SJSA1 (cell line): ENCODE data around the gene TBX6. TPM values are rescaled to one million over a fixed set of nuclear protein-coding genes. Genes with fewer than 3 reads are reported as not detected.

ENCODE experiments used
- total RNA-seq: library from RNA; depleted of rRNA; stranded (reverse); fragments of >200 nt; shearing (Covaris generic); gene quantifications from 2 replicates; pipeline ENCODE4 v1.2.3, GENCODE V29; 2014; rRNA removed

Gene TBX6
- total RNA-seq, 1 experiment from 2014 or later, result not detected

Other genes with a start within 250 kb of the TBX6 start
- gene CDIPT, start 228.7 kb downstream of the TBX6 start, total RNA-seq, result 59.9 and 71.6 TPM in 2 replicates
- gene SEZ6L2, start 192.4 kb downstream of the TBX6 start, total RNA-seq, result 13.2 and 13.8 TPM in 2 replicates
- 3.7 and 8.8 TPM in 2 replicates for gene ASPHD1, start 191.4 kb downstream of the TBX6 start, total RNA-seq
- gene KCTD13, start 165.7 kb downstream of the TBX6 start, total RNA-seq, result 10.2 and 43.8 TPM in 2 replicates
- gene TMEM219, start 129.8 kb downstream of the TBX6 start, total RNA-seq, result 86.2 and 143 TPM in 2 replicates
- 55.7 and 65.8 TPM in 2 replicates for gene TAOK2, start 118.1 kb downstream of the TBX6 start, total RNA-seq
- 20.3 and 28.0 TPM in 2 replicates for gene HIRIP3, start 96.3 kb downstream of the TBX6 start, total RNA-seq
- 92.7 and 93.4 TPM in 2 replicates for gene INO80E, start 95.7 kb downstream of the TBX6 start, total RNA-seq
- gene DOC2A, start 80.9 kb downstream of the TBX6 start, total RNA-seq, result not detected in 2 replicates
- not detected in 2 replicates for gene C16orf92, start 68.7 kb downstream of the TBX6 start, total RNA-seq
- 0.55 and 3.1 TPM in 2 replicates for gene TLCD3B, start 60.7 kb downstream of the TBX6 start, total RNA-seq
- gene ALDOA, start 26.2 kb downstream of the TBX6 start, total RNA-seq, result 758 and 762 TPM in 2 replicates
- 100 and 134 TPM in 2 replicates for gene PPP4C, start 15.9 kb downstream of the TBX6 start, total RNA-seq
- gene YPEL3, start 4.3 kb upstream of the TBX6 start, total RNA-seq, result 3.1 and 4.8 TPM in 2 replicates
- gene GDPD3, start 21.6 kb upstream of the TBX6 start, total RNA-seq, result 0.50 TPM in 1 of 2 replicates, not detected in the other
- gene MAPK3, start 31.3 kb upstream of the TBX6 start, total RNA-seq, result 18.6 and 23.3 TPM in 2 replicates
- gene CORO1A, start 91.7 kb upstream of the TBX6 start, total RNA-seq, result 4.3 and 4.5 TPM in 2 replicates
- 156 and 420 TPM in 2 replicates for gene BOLA2B, start 101.7 kb upstream of the TBX6 start, total RNA-seq
- 14.3 and 43.6 TPM in 2 replicates for gene SLX1A, start 102.0 kb upstream of the TBX6 start, total RNA-seq
- 3.6 and 5.8 TPM in 2 replicates for gene SULT1A3, start 107.3 kb upstream of the TBX6 start, total RNA-seq
- not detected in 2 replicates for gene NPIPB13, start 156.6 kb upstream of the TBX6 start, total RNA-seq